Muscle of leg (tissue), 11 donors: Measurements from ENCODE around the gene MCEMP1. TPM values are rescaled to one million over a fixed set of nuclear protein-coding genes. Genes with fewer than 3 reads are reported as not detected.

Experiments
- DNase-seq: peaks from one replicate; pipeline ENCODE4 v3.0.0; 2013
- H3K27ac ChIP-seq: one replicate; pipeline ENCODE4 v1.5.1; 2013; ENCODE audit warnings: mild to moderate bottlenecking, low read length, control low read depth
- H3K27me3 ChIP-seq: one replicate; pipeline ENCODE4 v1.6.1; 2013; ENCODE audit warnings: low read length; ENCODE audit not compliant: control insufficient read depth, insufficient read depth
- H3K36me3 ChIP-seq: one replicate; pipeline ENCODE4 v1.6.1; 2013; ENCODE audit warnings: low read length; ENCODE audit not compliant: control insufficient read depth, insufficient read depth
- H3K4me1 ChIP-seq: one replicate; pipeline ENCODE4 v1.6.1; 2013; ENCODE audit warnings: low read length; ENCODE audit not compliant: control insufficient read depth, insufficient read depth
- H3K4me3 ChIP-seq: one replicate; pipeline ENCODE4 v1.5.1; 2013; ENCODE audit warnings: low read length, control low read depth
- H3K9me3 ChIP-seq: replicated peaks from 2 replicates; pipeline ENCODE4 v1.6.1; 2013; ENCODE audit warnings: low read depth, low read length; ENCODE audit not compliant: control insufficient read depth
- WGBS: methylation state at CpG from one replicate; pipeline ENCODE4 v1.1.5; 2013; ENCODE audit warnings: missing lambda C conversion rate; ENCODE audit not compliant: insufficient coverage; 5-methylcytosine and 5-hydroxymethylcytosine counted together
- polyA plus RNA-seq, 8 donors: library from polyadenylated mRNA; unstranded; fragments of 120-200 nt; gene quantifications; one replicate each; pipeline versions ENCODE4 v1.2.1 to v1.2.3, GENCODE V29; 2013; ENCODE audit warnings: inconsistent platforms in 1 of 8, low replicate concordance in 1 of 8; ENCODE audit not compliant: insufficient read length in 8 of 8, insufficient read depth in 1 of 8
- total RNA-seq: library from RNA; stranded (reverse); fragments of 120-200 nt; gene quantifications from one replicate; pipeline ENCODE4 v1.2.4, GENCODE V29; 2013

MCEMP1 gene
- total and polyA plus RNA-seq, 9 donors = 0.11 to 0.49 (median 0.26) TPM; not detected in 1

GRCh38 chr19:7697721-7698287 is 20.9 kb downstream of the MCEMP1 start:
- H3K36me3 ChIP-seq = no peaks in the 10 kb centered on the region
- H3K9me3 ChIP-seq = no peaks in the 10 kb centered on the region
- no peak overlapping the region for H3K27ac ChIP-seq
- 76% methylated on average over 9 of the region's 10 CpGs for WGBS
- H3K4me3 ChIP-seq = no peak overlapping the region
- no peaks in the 10 kb centered on the region for H3K4me1 ChIP-seq
- peaks cover 8% of the 10 kb centered on the region for H3K27me3 ChIP-seq
- DNase-seq = no peak

DNA sequence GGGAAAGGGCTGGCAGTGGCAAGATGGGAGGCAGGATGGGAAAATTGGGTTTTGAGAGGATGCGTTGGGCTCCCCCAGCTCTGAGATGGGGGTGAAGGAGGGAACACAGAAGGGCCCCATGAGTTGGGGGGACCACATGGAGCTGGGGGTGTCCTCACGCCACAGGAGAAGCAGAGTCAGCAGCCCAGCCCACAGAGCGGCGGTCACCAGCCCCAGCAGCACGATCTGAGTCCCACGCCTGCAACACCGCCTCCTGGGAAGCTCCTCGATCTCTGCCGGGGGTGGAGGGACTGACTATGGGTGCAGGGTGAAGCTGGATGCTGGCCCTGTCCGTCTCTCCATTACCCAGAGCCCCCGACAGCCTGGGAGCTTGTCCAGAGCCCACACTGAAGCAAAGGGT is 21.7 kb downstream of the MCEMP1 start:
- no peak for DNase-seq
- 17% methylated on average over 10 of the region's 11 CpGs for WGBS
- peaks cover 8% of the 10 kb centered on the region for H3K27me3 ChIP-seq
- H3K9me3 ChIP-seq = no peaks in the 10 kb centered on the region
- H3K4me3 ChIP-seq = no peak overlapping the region
- H3K36me3 ChIP-seq = no peaks in the 10 kb centered on the region
- H3K27ac ChIP-seq = no peak overlapping the region
- no peaks in the 10 kb centered on the region for H3K4me1 ChIP-seq

- Histone ChIP-seq H3K36me3 (no peaks in the 10 kb centered on the region), H3K4me3 (no peak overlapping the region), H3K4me1 (no peaks in the 10 kb centered on the region), H3K27ac (no peak overlapping the region), H3K27me3 (peaks cover 8% of the 10 kb centered on the region), H3K9me3 (no peaks in the 10 kb centered on the region)
- DNase-seq = no peak
- WGBS = 23% methylated on average over 2 of the region's 2 CpGs
Measured at GRCh38 chr19:7699003-7699402, 22.1 kb downstream of the MCEMP1 start.

GRCh38 chr19:7699417-7700401 is 22.8 kb downstream of the MCEMP1 start:
- 57% methylated on average over 6 of the region's 15 CpGs for WGBS
- peaks cover 8% of the 10 kb centered on the region for H3K27me3 ChIP-seq
- no peaks in the 10 kb centered on the region for H3K4me1 ChIP-seq

DNA sequence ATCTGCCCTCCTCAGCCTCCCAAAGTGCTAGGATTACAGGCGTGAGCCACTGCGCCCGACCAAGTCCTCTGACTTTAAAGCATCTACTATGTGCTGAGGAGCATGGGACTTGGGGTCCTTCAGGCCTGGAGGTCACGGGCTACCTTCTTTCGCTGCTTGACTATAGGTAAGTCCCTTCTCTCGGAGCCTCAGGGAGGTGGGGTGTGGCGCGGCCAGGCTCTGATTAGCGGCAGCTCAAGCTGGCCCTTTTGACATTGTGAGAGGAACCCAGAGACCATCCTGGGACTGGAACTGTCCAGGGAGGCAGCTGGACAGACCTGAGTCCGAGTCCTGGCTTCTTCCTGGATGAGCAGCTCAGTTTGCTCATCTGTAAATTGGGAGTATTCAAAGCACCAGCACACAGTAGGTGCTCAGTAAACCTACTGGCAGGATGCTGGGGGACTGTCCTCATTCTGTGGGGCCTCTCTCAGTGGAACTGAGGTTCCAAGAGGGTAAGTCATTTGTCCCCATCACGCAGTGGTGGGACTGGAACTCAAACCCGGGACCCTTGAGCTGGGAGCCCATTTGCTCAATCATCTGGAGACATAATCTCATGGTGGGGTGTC is 24.3 kb downstream of the MCEMP1 start:
- DNase-seq = no peak
- H3K4me3 ChIP-seq = no peak overlapping the region
- H3K27me3 ChIP-seq = peaks cover 8% of the 10 kb centered on the region
- H3K36me3 ChIP-seq = no peaks in the 10 kb centered on the region
- 89% methylated on average over 10 of the region's 12 CpGs for WGBS
- H3K4me1 ChIP-seq = no peaks in the 10 kb centered on the region
- H3K27ac ChIP-seq = no peak overlapping the region
- H3K9me3 ChIP-seq = no peaks in the 10 kb centered on the region

More at GRCh38 chr19:7699417-7700401, 22.8 kb downstream of the MCEMP1 start:
- DNase-seq = no peak
- H3K36me3 ChIP-seq = no peaks in the 10 kb centered on the region
- no peak overlapping the region for H3K27ac ChIP-seq
- no peak overlapping the region for H3K4me3 ChIP-seq
- no peaks in the 10 kb centered on the region for H3K9me3 ChIP-seq

- Histone ChIP-seq H3K4me1 (no peaks in the 10 kb centered on the region), H3K27me3 (peaks cover 8% of the 10 kb centered on the region), H3K4me3 (no peak within 1 kb of the TSS), H3K27ac (no peak within 1 kb of the TSS), H3K36me3 (no peaks in the 10 kb centered on the region), H3K9me3 (no peaks in the 10 kb centered on the region)
- DNase-seq = peak; percentile 57
- WGBS = 49% methylated on average over 9 of the region's 20 CpGs
Measured at GRCh38 chr19:7701654-7702457, 25.0 kb downstream of the MCEMP1 start, which contains the start of gene FCER2. Gene FCER2 (minus strand): TSS chr19:7702131. CDS start chr19:7699760, 2,371 bp downstream.

GRCh38 chr19:7703332-7703731 is 26.4 kb downstream of the MCEMP1 start:
- 63% methylated on average over 8 of the region's 8 CpGs for WGBS
- H3K27me3 ChIP-seq = peaks cover 3% of the 10 kb centered on the region
- H3K36me3 ChIP-seq = no peaks in the 10 kb centered on the region
- peaks cover 5% of the 10 kb centered on the region for H3K4me1 ChIP-seq
- no peak for DNase-seq
- H3K4me3 ChIP-seq = no peak overlapping the region
- H3K27ac ChIP-seq = no peak overlapping the region
- no peaks in the 10 kb centered on the region for H3K9me3 ChIP-seq

- no peak for DNase-seq
- H3K27me3 ChIP-seq = peaks cover 2% of the 10 kb centered on the region
Measured at GRCh38 chr19:7704280-7705060, 27.6 kb downstream of the MCEMP1 start.

More at GRCh38 chr19:7704280-7705060, 27.6 kb downstream of the MCEMP1 start:
- Histone ChIP-seq H3K4me1 (peaks cover 5% of the 10 kb centered on the region), H3K9me3 (no peaks in the 10 kb centered on the region), H3K36me3 (no peaks in the 10 kb centered on the region), H3K27ac (no peak overlapping the region), H3K4me3 (no peak overlapping the region)
- WGBS = 66% methylated on average over 5 of the region's 6 CpGs
